MM.1S (cell line): ENCODE results near the gene GFOD1.

Source experiments
- DNase-seq: peaks from one replicate; pipeline ENCODE4 v3.0.0-alpha.2; 2015
- H2AFZ ChIP-seq: fragments of 300-600 bp; sonication (generic); 2 replicates; pipeline ENCODE4 v1.6.0; 2016; ENCODE audit warnings: antibody characterized with exemption, low read length
- H3F3A ChIP-seq: fragments of 300-600 bp; sonication (generic); 2 replicates; pipeline ENCODE4 v1.6.1; 2016; ENCODE audit warnings: mild to moderate bottlenecking, antibody characterized with exemption, low read length, moderate library complexity, mixed read lengths; ENCODE audit not compliant: insufficient read depth
- H3K27ac ChIP-seq: fragments of 300-600 bp; sonication (generic); 2 replicates; pipeline ENCODE4 v1.5.1; 2016; ENCODE audit warnings: mild to moderate bottlenecking, low read length
- H3K27me3 ChIP-seq: fragments of 300-600 bp; sonication (generic); replicated peaks from 2 replicates; pipeline ENCODE4 v1.6.0; 2016; ENCODE audit warnings: low read length; ENCODE audit not compliant: insufficient read depth
- H3K36me3 ChIP-seq: fragments of 300-600 bp; sonication (generic); replicated peaks from 2 replicates; pipeline ENCODE4 v1.6.1; 2016; ENCODE audit warnings: mild to moderate bottlenecking, low read length, mixed read lengths; ENCODE audit not compliant: insufficient read depth
- H3K4me1 ChIP-seq: fragments of 300-600 bp; sonication (generic); 2 replicates; pipeline ENCODE4 v1.6.1; 2016; ENCODE audit warnings: low read length, mixed read lengths
- H3K4me2 ChIP-seq: fragments of 300-600 bp; sonication (generic); 2 replicates; pipeline ENCODE4 v1.6.0; 2016; ENCODE audit warnings: low read depth, low read length
- H3K4me3 ChIP-seq: fragments of 300-600 bp; sonication (generic); 2 replicates; pipeline ENCODE4 v1.5.1; 2016; ENCODE audit warnings: low read length, mixed read lengths
- H3K79me2 ChIP-seq: fragments of 300-600 bp; sonication (generic); 2 replicates; pipeline ENCODE4 v1.6.1; 2016; ENCODE audit warnings: mixed run types, low read length, mixed read lengths
- H3K9ac ChIP-seq: fragments of 300-600 bp; sonication (generic); 2 replicates; pipeline ENCODE4 v1.6.1; 2016; ENCODE audit warnings: low read length, mixed read lengths
- H3K9me2 ChIP-seq: fragments of 300-600 bp; sonication (generic); replicated peaks from 2 replicates; pipeline ENCODE4 v1.6.1; 2016; ENCODE audit warnings: mild to moderate bottlenecking, low read length, mixed read lengths; ENCODE audit not compliant: insufficient read depth
- H3K9me3 ChIP-seq: fragments of 300-600 bp; sonication (generic); replicated peaks from 2 replicates; pipeline ENCODE4 v1.6.1; 2016; ENCODE audit warnings: mild to moderate bottlenecking, low read length, mixed read lengths; ENCODE audit not compliant: insufficient read depth
- H4K20me1 ChIP-seq: fragments of 300-600 bp; sonication (generic); 2 replicates; pipeline ENCODE4 v1.6.1; 2016; ENCODE audit warnings: mild to moderate bottlenecking, low read length, moderate library complexity, mixed read lengths; ENCODE audit not compliant: insufficient read depth
- EZH2 ChIP-seq: fragments of 300-600 bp; sonication (generic); optimal IDR thresholded peaks from 2 replicates; pipeline ENCODE3; 2017; ENCODE audit warnings: low read depth, mild to moderate bottlenecking, antibody characterized with exemption, low read length, mixed read lengths
- EZH2phosphoT487 ChIP-seq: fragments of 300-600 bp; sonication (generic); IDR thresholded peaks from 2 replicates; pipeline ENCODE4 v1.6.1; 2018; ENCODE audit warnings: antibody characterized with exemption, low read length
- TF ChIP-seq, protein P1 (sequence below): fragments of 300-600 bp; sonication (generic); IDR thresholded peaks from 2 replicates; pipeline ENCODE4 v1.5.1; 2016; ENCODE audit warnings: antibody characterized with exemption, low read length, mixed read lengths

GFOD1 gene

DNA sequence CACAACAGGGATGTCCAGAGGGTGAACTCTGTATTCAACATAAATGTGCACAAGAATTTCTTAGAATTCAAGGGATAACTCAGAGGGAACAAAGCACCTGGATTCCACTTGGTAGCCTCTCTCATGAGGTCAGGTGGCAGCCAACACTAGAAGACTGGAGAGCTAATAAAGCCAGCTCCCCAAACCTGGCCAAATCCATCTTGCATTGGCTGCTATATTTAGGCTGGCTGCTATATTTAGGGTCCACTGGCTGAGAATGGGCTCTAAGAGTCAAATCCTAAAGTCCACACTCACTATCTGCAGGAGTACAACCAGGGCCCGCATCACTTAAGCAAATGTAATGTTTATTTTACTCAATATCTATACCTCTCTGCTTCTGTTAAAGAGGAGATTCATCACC lies 179.1 kb downstream of the GFOD1 start:
- Histone ChIP-seq H2AFZ (no peak overlapping the region), H3K36me3 (no peaks in the 10 kb centered on the region; the same call in 1 of the 2 replicates), H3K4me3 (no peak overlapping the region), H3K79me2 (no peaks in the 10 kb centered on the region), H3K9me3 (no peaks in the 10 kb centered on the region), H3K27me3 (no peaks in the 10 kb centered on the region), H3K4me2 (no peak overlapping the region), H3K27ac (no peak overlapping the region), H3K9me2 (no peaks in the 10 kb centered on the region), H3K9ac (no peak overlapping the region), H3K4me1 (peaks cover 21% of the 10 kb centered on the region), H3F3A (peaks cover 12% of the 10 kb centered on the region), H4K20me1 (no peaks in the 10 kb centered on the region)
- TF ChIP-seq, protein P1, sequence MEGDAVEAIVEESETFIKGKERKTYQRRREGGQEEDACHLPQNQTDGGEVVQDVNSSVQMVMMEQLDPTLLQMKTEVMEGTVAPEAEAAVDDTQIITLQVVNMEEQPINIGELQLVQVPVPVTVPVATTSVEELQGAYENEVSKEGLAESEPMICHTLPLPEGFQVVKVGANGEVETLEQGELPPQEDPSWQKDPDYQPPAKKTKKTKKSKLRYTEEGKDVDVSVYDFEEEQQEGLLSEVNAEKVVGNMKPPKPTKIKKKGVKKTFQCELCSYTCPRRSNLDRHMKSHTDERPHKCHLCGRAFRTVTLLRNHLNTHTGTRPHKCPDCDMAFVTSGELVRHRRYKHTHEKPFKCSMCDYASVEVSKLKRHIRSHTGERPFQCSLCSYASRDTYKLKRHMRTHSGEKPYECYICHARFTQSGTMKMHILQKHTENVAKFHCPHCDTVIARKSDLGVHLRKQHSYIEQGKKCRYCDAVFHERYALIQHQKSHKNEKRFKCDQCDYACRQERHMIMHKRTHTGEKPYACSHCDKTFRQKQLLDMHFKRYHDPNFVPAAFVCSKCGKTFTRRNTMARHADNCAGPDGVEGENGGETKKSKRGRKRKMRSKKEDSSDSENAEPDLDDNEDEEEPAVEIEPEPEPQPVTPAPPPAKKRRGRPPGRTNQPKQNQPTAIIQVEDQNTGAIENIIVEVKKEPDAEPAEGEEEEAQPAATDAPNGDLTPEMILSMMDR: no peak
- TF ChIP-seq EZH2phosphoT487 (no peak), EZH2 (no peak)
- no peak for DNase-seq
